Keratinocyte (primary cell): ENCODE measurements around the gene RAB11FIP3. TPM values are rescaled to one million over a fixed set of nuclear protein-coding genes. Genes with fewer than 3 reads are reported as not detected.

Experiments used
- DNase-seq: peaks from one replicate; pipeline ENCODE4 v3.0.0-alpha.2; 2011; ENCODE audit warnings: low read depth, missing footprints, low spot score
- FAIRE-seq: peaks from 2 replicates; lab custom pipeline; 2011; peaks lifted over from hg19 to GRCh38; lab: Jason Lieb, UNC
- H2AFZ ChIP-seq: 2 replicates; pipeline ENCODE4 v1.6.0; 2012; ENCODE audit warnings: low read length, control low read depth, inconsistent platforms; ENCODE audit not compliant: control insufficient read depth
- H3K27ac ChIP-seq: 2 replicates; pipeline ENCODE4 v1.5.1; 2011; ENCODE audit warnings: low read length; ENCODE audit not compliant: control insufficient read depth, insufficient read depth
- H3K27me3 ChIP-seq: 3 replicates; pipeline ENCODE4 v1.6.0; 2011; ENCODE audit warnings: low read length; ENCODE audit not compliant: control insufficient read depth, insufficient read depth; ENCODE audit errors: extremely low read depth
- H3K36me3 ChIP-seq, 2 experiments: 2 replicates in 1 of 2; 3 replicates in 1 of 2; pipeline ENCODE4 v1.5.1; 2011; ENCODE audit warnings: low read length in 2 of 2, mild to moderate bottlenecking in 1 of 2; ENCODE audit not compliant: control insufficient read depth in 2 of 2, insufficient read depth in 2 of 2; ENCODE audit errors: extremely low read depth in 1 of 2
- H3K4me1 ChIP-seq: 3 replicates; pipeline ENCODE4 v1.5.1; 2011; ENCODE audit warnings: low read length; ENCODE audit not compliant: control insufficient read depth, insufficient read depth; ENCODE audit errors: extremely low read depth
- H3K4me2 ChIP-seq: 3 replicates; pipeline ENCODE4 v1.6.0; 2011; ENCODE audit warnings: low read depth, low read length; ENCODE audit not compliant: control insufficient read depth, insufficient read depth; ENCODE audit errors: extremely low read depth
- H3K4me3 ChIP-seq, 3 experiments: fragments of 200-600 bp in 1 of 3; sonication (generic) in 1 of 3; 2 replicates in 2 of 3; 3 replicates in 1 of 3; pipeline ENCODE4 v1.5.1; 2011 to 2016; ENCODE audit warnings: low read length in 3 of 3, mild to moderate bottlenecking in 3 of 3, control low read depth in 2 of 3, inconsistent platforms in 1 of 3, low read depth in 1 of 3, mixed read lengths in 1 of 3, mixed run types in 1 of 3, moderate library complexity in 1 of 3; ENCODE audit not compliant: control insufficient read depth in 2 of 3, insufficient read depth in 2 of 3; ENCODE audit errors: extremely low read depth in 1 of 3
- H3K79me2 ChIP-seq: 2 replicates; pipeline ENCODE4 v1.6.0; 2012; ENCODE audit warnings: low read length; ENCODE audit not compliant: control insufficient read depth, insufficient read depth
- H3K9ac ChIP-seq: 3 replicates; pipeline ENCODE4 v1.6.0; 2011; ENCODE audit warnings: low read length; ENCODE audit not compliant: control insufficient read depth, insufficient read depth; ENCODE audit errors: extremely low read depth
- H3K9me1 ChIP-seq: 3 replicates; pipeline ENCODE4 v1.6.0; 2011; ENCODE audit warnings: low read length; ENCODE audit not compliant: control insufficient read depth, insufficient read depth; ENCODE audit errors: extremely low read depth
- H3K9me3 ChIP-seq: 2 replicates; pipeline ENCODE4 v1.5.1; 2012; ENCODE audit warnings: low read depth, low read length; ENCODE audit not compliant: control insufficient read depth
- H4K20me1 ChIP-seq: 3 replicates; pipeline ENCODE4 v1.6.0; 2011; ENCODE audit warnings: low read length; ENCODE audit not compliant: control insufficient read depth, insufficient read depth; ENCODE audit errors: extremely low read depth
- EZH2 ChIP-seq: IDR thresholded peaks from one replicate; pipeline ENCODE4 v1.6.1; 2012; ENCODE audit warnings: inconsistent platforms, mild to moderate bottlenecking, low read length, moderate library complexity
- dilution Hi-C: fragments of 300-500 bp; cut with MboI; formaldehyde crosslinking; loops from one replicate; pipeline ENCODE4 v1.7.0; 2020; ENCODE audit warnings: low sequenced_read_pairs; ENCODE audit not compliant: extremely low pct_ligation_motif_present
- polyA plus RNA-seq, 5 experiments: library from polyadenylated mRNA; depleted of rRNA in 3 of 5; stranded (reverse) in 3 of 5; stranded (forward) in 1 of 5; unstranded in 1 of 5; fragments of >200 nt; gene quantifications; 1 replicate in 1 of 5; 2 replicates in 3 of 5; 3 replicates in 1 of 5; pipeline versions ENCODE4 v1.2.1 to v1.2.3, GENCODE V29; 2011 to 2012; ENCODE audit warnings: missing spikeins in 2 of 5, low read depth in 1 of 5, low replicate concordance in 1 of 5
- TF ChIP-seq, protein P1 (sequence below), 3 experiments: IDR thresholded peaks in 1 of 3; conservative IDR thresholded peaks in 1 of 3; optimal IDR thresholded peaks in 1 of 3; 2 replicates in 2 of 3; 3 replicates in 1 of 3; pipeline versions ENCODE3 to v1.5.1; 2011; ENCODE audit warnings: low read length in 3 of 3, mild to moderate bottlenecking in 3 of 3, moderate library complexity in 2 of 3, control low read depth in 1 of 3, inconsistent platforms in 1 of 3; ENCODE audit not compliant: insufficient read depth in 2 of 3; ENCODE audit errors: extremely low read depth in 1 of 3

The RAB11FIP3 gene
- polyA plus RNA-seq, 1 donor (not counting 4 experiments of a cell fraction or from before 2014, with no cell fraction given): 6.4 TPM

DNA sequence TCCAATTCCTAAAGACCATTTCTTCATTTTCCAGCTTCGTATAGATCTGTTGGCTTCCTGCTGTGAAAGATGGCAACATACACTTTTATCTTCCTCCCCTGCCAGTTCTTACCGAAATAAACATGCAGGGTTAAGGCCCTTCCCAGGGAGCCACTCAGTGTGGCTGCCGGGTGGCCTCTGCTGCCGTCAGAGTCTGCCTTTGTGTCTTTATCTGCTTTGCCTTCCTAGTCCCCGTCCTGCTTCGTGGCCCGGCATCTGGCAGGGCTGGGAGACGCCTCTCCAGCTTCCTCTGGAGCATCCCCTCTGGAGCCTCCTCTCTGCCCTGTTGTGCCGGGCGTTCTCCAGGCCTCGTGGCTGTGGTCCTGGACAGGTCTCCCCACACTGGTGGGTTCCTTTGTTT, 71.8 kb downstream of the RAB11FIP3 start:
- Histone ChIP-seq H3K4me2 (no peak overlapping the region), H3K9ac (no peak overlapping the region), H2AFZ (no peak overlapping the region), H3K79me2 (no peaks in the 10 kb centered on the region), H3K36me3 (peaks cover 0 to 5% of the 10 kb centered on the region in 2 experiments), H3K27ac (no peak overlapping the region), H3K4me3 (no peak overlapping the region), H3K9me3 (no peaks in the 10 kb centered on the region), H3K4me1 (no peaks in the 10 kb centered on the region), H3K9me1 (no peaks in the 10 kb centered on the region), H4K20me1 (no peaks in the 10 kb centered on the region), H3K27me3 (no peaks in the 10 kb centered on the region)
- dilution Hi-C loops: no loop called here
- TF ChIP-seq, protein P1, sequence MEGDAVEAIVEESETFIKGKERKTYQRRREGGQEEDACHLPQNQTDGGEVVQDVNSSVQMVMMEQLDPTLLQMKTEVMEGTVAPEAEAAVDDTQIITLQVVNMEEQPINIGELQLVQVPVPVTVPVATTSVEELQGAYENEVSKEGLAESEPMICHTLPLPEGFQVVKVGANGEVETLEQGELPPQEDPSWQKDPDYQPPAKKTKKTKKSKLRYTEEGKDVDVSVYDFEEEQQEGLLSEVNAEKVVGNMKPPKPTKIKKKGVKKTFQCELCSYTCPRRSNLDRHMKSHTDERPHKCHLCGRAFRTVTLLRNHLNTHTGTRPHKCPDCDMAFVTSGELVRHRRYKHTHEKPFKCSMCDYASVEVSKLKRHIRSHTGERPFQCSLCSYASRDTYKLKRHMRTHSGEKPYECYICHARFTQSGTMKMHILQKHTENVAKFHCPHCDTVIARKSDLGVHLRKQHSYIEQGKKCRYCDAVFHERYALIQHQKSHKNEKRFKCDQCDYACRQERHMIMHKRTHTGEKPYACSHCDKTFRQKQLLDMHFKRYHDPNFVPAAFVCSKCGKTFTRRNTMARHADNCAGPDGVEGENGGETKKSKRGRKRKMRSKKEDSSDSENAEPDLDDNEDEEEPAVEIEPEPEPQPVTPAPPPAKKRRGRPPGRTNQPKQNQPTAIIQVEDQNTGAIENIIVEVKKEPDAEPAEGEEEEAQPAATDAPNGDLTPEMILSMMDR (optimal IDR thresholded peaks at IDR 0.05 in 1 of 3, IDR thresholded peaks at IDR 0.05 in 1 of 3, conservative IDR thresholded peaks at IDR 0.05 in 1 of 3; ENCODE audit: extremely low read depth in 1 of 3, insufficient read depth in 2 of 3, low read length in 3 of 3): no peak
- no peak for TF ChIP-seq EZH2
- FAIRE-seq: no peak
- no peak for DNase-seq

DNA sequence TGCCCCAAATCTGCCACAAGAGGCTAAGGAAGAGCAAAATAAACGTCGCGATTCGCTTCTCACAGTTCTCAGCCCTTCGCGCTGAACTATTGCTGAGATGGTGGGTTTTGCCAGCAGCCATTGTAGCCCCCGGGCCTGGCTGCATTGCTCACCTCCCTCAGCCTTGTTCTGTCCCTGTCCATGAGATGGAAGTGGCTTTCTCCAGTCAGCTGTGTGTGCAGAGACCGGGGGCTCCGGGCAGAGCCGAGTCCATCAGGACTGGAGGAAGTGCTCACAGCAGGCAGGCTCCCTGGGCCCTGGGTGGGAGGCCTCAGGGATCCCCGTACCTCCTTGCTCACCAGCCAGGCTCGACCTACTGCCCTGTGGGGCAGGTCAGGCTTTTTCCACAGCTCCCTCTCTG, 74.5 kb downstream of the RAB11FIP3 start:
- H3K4me2 ChIP-seq: no peak overlapping the region
- H3K79me2 ChIP-seq: no peaks in the 10 kb centered on the region
- H4K20me1 ChIP-seq: no peaks in the 10 kb centered on the region
- H3K4me1 ChIP-seq: no peaks in the 10 kb centered on the region
- no peak overlapping the region for H3K9ac ChIP-seq
- FAIRE-seq: no peak
- no peaks in the 10 kb centered on the region for H3K27me3 ChIP-seq
- peaks cover 5% of the 10 kb centered on the region in 2 experiments for H3K36me3 ChIP-seq
- no peak overlapping the region for H3K4me3 ChIP-seq
- H3K27ac ChIP-seq: no peak overlapping the region
- no peaks in the 10 kb centered on the region for H3K9me3 ChIP-seq
- H2AFZ ChIP-seq: no peak overlapping the region
- no peak for DNase-seq
- no peak for TF ChIP-seq EZH2
- TF ChIP-seq, protein P1 (optimal IDR thresholded peaks at IDR 0.05 in 1 of 3, IDR thresholded peaks at IDR 0.05 in 1 of 3, conservative IDR thresholded peaks at IDR 0.05 in 1 of 3; ENCODE audit: extremely low read depth in 1 of 3, insufficient read depth in 2 of 3, low read length in 3 of 3): no peak
- dilution Hi-C loops: no loop called here
- no peaks in the 10 kb centered on the region for H3K9me1 ChIP-seq
